COLO668 (cell line): ENCODE results near the gene GPR135.

Experiments
- DNase-seq: peaks from one replicate; lab custom pipeline; 2025; ENCODE audit not compliant: unreplicated experiment; lab: John Stamatoyannopoulos, UW

Gene GPR135

DNA sequence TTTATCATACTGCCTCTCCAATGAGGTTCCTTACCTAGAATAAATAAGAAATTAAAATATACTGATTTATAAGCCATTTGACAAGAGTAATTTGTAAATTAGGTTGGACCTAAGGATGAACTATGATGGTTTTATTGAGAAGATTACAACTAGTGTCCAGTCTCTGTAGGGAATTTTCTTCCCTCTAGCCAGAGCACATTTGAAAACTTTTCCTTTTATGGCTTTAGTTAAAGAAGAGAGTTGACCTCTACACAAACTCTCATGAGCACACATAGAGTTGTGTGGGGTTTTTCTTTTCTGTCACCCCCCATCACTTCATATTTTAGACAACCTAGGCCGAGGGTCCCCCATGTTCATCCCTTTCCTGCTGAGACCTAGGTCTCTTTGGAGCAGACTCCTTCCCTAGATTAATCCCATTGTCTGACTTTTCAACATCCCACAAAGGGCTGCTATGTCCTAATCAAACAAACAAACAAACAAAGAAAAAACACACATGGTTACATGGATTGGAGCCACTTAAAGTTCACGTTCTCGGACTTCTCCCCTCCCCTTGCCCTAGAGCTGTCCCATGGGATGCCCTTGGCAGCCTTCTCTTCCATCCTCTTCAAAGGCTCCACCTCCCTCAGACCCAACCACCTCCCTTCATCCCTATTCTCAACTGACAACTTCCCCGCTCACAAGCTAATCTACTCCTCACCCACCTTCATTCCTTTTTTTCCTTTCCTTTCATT, 40.7 kb downstream of the GPR135 start:
- DNase-seq, result no peak

DNA sequence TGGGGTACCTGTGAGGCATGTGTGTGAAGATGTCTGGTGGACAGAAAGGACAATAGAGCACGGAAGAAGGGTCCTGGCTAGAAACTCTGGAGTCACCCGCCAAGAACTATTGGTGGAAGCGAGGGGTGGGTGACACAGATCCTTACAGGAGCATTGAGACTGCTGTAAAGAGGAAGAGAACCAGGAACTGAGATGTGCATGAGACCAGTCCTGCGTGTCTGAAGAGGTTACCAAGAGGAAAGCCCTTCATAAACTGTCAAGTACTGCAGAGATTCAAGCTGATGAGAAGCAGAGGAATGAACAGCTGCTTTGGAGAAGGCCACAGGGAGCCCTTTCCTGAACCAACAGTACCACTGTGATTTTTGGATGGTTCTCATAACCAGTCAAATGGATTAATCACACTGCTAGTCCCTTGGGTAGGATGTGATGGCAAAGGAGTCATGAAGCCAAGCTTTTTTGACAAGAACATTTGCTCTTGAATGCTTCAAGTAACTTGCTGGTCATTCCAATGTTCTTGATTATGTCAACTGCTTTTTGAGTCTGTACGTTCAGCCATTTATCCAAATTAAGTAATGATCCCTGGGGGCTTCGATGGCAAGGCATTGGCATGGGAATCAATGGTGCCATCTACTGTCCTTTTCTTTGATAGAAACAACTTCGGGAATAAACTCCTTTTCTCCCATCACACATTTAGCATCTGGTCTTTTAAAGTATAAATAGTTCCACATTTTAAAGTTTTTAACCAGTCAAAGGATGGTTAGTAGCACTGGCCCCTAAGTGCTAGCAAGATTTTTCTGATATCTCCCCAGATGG, 42.9 kb downstream of the GPR135 start:
- no peak for DNase-seq

DNA sequence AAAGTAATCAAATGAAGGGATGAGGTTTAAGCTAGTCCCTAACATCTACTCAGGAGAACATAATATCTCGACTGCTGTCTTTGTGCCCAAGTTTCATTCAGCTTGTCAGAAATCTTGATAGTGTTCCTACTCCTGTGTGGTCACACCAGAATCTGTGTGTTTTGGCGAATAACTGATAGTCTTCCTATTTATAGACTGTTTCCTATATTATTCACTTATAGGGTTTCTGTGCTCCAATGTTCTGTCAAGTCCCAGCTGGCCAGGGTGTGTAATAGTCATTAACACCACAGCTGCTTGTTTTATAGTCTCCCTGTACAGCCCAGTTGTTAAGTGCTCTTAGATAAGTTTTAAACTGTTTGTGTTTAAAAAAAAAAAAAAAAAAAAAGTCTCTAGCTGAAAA, 45.9 kb downstream of the GPR135 start:
- DNase-seq, result no peak

DNA sequence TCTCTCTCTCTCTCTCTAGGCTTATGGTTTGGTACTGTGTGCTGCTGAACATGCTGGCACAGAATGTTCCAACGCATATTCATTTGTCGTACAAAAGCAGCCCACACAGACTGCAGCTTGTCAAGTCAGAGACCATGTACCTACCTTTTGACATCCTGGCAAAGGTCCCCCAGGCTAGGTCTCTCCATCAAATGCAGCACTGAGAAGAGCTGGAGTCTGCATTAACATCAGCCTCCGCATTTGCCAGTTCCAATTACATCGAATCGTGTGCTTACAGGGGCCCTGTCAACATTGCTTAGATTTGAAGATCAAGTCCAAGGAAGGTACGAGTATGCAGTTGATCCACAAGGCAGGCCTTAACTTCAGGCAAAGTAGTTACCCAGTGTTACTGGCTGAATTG, 47.9 kb downstream of the GPR135 start:
- DNase-seq, result no peak

DNA sequence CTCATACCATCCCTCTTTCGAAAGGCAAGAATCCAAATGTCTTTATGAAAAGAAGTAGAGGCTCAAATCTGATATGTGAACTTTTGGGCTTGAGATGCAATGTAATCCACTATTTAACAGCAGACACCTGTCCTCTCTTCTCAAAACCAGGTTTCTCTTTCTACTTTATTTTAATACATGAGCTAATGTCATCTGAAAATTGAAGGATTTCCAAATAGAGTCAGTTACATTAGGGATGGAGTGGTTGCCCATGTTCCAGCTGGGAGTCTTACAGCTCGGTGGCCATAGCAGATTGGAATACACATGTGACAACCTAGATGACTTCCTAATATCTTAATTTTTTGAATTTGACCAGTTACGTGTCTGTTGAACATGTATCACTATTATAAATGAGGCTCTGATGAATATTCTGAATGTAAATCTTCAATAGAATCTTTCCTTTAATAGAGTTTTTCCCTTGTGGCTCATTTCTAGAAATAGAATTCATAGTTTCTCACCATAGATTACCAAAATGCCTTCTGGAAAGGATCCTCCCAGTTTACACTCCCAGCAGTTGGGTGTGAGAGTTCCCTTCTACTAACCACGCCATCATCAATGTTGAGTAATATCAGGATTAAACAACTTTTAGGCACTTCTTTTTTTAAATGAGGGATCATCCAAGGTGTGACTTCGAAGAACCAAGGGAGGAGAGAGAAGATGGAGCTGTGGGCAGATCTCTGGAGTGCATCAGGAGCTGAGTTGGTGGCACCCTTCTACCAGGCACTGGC, 49.2 kb downstream of the GPR135 start:
- no peak for DNase-seq
